ENCODE measurements around the gene GPR146. TPM values are rescaled to one million over a fixed set of nuclear protein-coding genes. Genes with fewer than 3 reads are reported as not detected.

The GPR146 gene
- total and polyA plus RNA-seq, 7 donors = 3.0 to 33.5 (median 10.8) TPM

DNA sequence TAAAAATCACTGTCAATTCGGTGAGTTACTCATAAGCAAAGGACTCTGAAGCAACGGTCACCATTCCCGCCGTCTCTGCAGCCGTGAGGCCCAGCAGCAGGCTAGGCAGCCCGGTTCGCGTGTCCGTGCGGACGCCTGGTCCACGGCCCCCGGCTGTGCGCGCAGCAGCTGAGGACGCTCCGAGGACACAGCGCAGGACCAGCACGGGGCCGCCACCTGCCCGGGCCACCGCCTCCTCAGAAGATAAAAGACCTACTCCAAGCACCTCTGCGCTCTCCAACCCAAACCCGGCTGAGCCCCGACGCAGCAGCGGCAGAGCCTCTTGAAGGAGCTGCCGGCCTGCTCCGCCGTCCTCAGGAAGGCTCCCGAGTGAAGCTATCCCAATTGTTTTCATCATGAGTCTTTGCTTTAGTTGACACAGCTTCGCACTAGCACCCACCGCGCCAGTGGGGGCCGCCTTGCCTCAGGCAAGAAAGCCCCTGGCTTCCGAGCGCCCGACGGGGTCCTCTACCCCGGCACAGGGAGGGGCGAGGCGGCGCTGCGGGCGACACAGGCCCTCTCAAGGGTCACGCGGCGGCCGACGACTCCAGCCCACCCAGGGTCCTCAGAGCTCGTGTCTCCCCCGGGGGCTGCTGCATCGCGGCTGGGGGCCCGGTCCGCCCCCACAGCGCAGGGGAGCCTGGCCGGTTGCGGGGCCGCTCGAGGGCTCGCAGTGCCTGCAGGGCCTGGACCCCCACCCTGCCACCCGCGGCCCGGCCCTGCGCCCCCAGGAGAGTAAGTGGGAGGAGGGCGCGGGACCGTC lies 16.9 kb upstream of the GPR146 start:
- WGBS, 2 donors = 34 to 37% methylated on average over 69 of the region's 69 CpGs
- Histone ChIP-seq H3K36me3 (peaks cover 0 to 18% (median 0%) of the 10 kb centered on the region in 4 donors), H3K27ac (peak overlapping the region; percentile 93 to 97 (median 96)), H3K9me3 (no peaks in the 10 kb centered on the region), H3K4me3 (peak overlapping the region; percentile 47 to 97 (median 74)), H3K27me3 (no peaks in the 10 kb centered on the region), H3K4me1 (peaks cover 0 to 44% (median 25%) of the 10 kb centered on the region in 4 donors)
- intact Hi-C loops (cut with DNase I) = loop anchor here (2.0 to 5.0 kb wide), 2 partner anchors 15 to 35 kb away; no protein-coding TSS in a partner anchor
- no peak for DNase-seq
- TF ChIP-seq POLR2A (IDR thresholded peaks at IDR 0.05) (no peak), EP300 (IDR thresholded peaks at IDR 0.05) (no peak), POLR2AphosphoS5 (IDR thresholded peaks at IDR 0.05) (no peak)
- TF ChIP-seq, protein P1, sequence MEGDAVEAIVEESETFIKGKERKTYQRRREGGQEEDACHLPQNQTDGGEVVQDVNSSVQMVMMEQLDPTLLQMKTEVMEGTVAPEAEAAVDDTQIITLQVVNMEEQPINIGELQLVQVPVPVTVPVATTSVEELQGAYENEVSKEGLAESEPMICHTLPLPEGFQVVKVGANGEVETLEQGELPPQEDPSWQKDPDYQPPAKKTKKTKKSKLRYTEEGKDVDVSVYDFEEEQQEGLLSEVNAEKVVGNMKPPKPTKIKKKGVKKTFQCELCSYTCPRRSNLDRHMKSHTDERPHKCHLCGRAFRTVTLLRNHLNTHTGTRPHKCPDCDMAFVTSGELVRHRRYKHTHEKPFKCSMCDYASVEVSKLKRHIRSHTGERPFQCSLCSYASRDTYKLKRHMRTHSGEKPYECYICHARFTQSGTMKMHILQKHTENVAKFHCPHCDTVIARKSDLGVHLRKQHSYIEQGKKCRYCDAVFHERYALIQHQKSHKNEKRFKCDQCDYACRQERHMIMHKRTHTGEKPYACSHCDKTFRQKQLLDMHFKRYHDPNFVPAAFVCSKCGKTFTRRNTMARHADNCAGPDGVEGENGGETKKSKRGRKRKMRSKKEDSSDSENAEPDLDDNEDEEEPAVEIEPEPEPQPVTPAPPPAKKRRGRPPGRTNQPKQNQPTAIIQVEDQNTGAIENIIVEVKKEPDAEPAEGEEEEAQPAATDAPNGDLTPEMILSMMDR (IDR thresholded peaks at IDR 0.05) = no peak

GRCh38 chr7:1028044-1028770 lies 16.1 kb upstream of the GPR146 start:
- TF ChIP-seq, protein P1 (IDR thresholded peaks at IDR 0.05) = no peak
- TF ChIP-seq EP300 (IDR thresholded peaks at IDR 0.05) (peak in 2 of 4 donors; percentile 26 to 58), POLR2A (IDR thresholded peaks at IDR 0.05) (peak in 1 of 2 donors; percentile 13), POLR2AphosphoS5 (IDR thresholded peaks at IDR 0.05) (peak; percentile 34 to 80 (median 74))
- Histone ChIP-seq H3K36me3 (peaks cover 0 to 18% (median 0%) of the 10 kb centered on the region in 4 donors), H3K27ac (peak overlapping the region; percentile 93 to 97 (median 96)), H3K4me3 (peak overlapping the region; percentile 47 to 97 (median 74)), H3K27me3 (no peaks in the 10 kb centered on the region), H3K9me3 (no peaks in the 10 kb centered on the region), H3K4me1 (peaks cover 0 to 44% (median 25%) of the 10 kb centered on the region in 4 donors)
- peak; percentile 95 for DNase-seq
- 1% methylated on average over 77 of the region's 77 CpGs for WGBS, 2 donors
- intact Hi-C loops (cut with DNase I) = loop anchor here (2.0 to 5.0 kb wide), 2 partner anchors 15 to 36 kb away; no protein-coding TSS in a partner anchor

DNA sequence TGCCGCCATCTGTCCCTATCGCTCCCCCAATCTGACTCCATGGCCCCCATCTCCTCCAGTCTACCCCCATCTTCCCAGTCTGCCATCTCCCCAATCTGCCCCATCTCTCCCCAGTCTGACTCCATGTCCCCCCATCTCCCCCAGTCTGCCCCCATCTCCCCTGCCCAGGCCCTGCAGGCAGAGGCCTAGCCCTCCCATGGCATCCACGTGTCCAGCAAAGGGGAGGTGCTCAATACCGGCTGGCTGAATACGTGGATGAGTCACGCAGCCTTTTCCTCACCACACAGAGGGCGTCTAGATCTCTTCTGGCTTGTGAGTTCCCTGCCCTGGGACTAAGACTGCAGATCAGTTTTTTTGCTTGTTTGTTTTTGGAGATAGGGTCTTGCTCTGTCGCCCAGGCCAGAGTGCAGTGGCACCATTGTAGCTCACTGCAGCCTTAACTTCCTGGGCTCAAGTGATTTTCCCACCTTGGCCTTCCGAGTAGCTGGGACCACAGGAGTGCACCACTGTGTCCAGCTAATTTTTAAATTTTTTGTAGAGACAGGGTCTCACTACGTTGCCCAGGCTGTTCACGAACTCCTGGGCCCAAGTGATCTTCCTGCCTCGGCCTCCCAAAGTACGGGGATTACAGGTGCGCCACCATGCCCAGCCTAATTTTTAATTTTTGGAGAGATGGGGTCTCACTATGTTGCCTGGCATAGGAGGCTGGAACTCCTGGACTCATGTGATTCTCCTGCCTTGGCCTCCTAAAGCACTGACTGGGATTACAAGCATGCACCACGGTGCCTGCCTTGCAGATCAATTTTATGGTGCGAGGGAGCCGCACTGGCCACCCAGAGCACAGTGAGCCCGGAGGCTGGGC lies 15.3 kb upstream of the GPR146 start:
- Histone ChIP-seq H3K4me1 (peaks cover 0 to 44% (median 25%) of the 10 kb centered on the region in 4 donors), H3K27me3 (no peaks in the 10 kb centered on the region), H3K9me3 (no peaks in the 10 kb centered on the region), H3K27ac (peak overlapping the region; percentile 93 to 97 (median 96)), H3K4me3 (peak overlapping the region; percentile 47 to 97 (median 74)), H3K36me3 (peaks cover 0 to 18% (median 0%) of the 10 kb centered on the region in 4 donors)
- 58 to 66% methylated on average over 18 of the region's 18 CpGs for WGBS, 2 donors
- intact Hi-C loops (cut with DNase I) = loop anchor here (2.0 to 5.0 kb wide), 2 partner anchors 14 to 37 kb away; no protein-coding TSS in a partner anchor
- TF ChIP-seq POLR2AphosphoS5 (IDR thresholded peaks at IDR 0.05) = peak; percentile 11 to 74 (median 38)
- TF ChIP-seq, protein P1 (IDR thresholded peaks at IDR 0.05) = no peak
- DNase-seq = peak; percentile 96
